ENCODE data around the gene KCNA10. TPM values are rescaled to one million over a fixed set of nuclear protein-coding genes. Genes with fewer than 3 reads are reported as not detected.
A peak's percentile ranks its signal among the peaks of the same experiment; 100 is the strongest.

The KCNA10 gene
- total RNA-seq, 1 experiment from 2014 or later, result not detected

DNA sequence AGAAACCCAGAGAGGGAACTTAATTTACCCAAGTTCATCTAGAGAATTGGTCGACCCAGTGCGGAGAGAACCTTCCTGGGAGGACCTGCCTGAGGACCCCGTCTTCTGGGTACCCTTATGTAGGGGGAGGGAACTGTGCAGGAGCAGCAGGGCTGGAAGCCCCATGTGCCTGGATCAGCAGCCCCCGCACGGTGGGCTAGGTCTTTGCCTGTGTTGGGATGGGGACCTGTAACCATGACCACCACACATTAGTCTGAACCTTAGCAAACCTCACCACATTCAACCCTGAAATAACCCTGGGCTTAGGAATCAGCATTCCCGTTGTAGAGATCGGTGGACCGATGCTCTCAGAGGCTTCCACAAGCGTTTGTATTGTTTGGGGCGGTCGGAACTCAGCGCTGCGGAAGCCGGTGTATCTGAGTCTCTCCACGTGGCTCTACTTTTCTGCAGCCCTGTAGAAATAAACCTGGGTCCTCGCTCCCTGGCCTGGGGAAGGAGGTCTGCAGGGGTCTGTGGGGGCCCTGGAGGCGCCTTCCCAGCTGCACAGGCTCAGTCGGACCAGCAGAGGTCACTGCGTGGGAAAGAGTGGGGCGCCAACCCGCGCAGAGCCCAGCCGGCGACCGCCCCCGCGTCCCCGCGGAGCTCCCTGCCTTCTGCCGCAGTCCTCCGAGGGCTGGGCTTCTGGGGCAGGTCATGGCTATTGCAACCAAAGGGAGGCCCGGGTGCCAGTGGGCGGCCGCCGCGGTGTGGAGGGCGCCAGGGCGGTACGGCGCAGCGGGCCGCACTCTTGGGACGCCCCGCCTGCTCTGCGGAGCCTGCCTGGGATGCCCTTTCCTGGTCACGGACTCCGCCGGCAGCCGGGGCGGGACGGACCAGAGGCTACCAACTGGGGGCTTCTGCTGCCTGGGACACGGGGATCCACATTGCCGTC lies 36.2 kb upstream of the KCNA10 start:
- Histone ChIP-seq H4K20me1 (ENCODE audit: control insufficient read depth, insufficient read depth, insufficient read length) (no peaks in the 10 kb centered on the region), H2BK15ac (ENCODE audit: low read depth, low read length) (no peak overlapping the region), H3K4me1 (ENCODE audit: insufficient read depth, low read length) (no peaks in the 10 kb centered on the region), H4K8ac (replicated peaks; ENCODE audit: insufficient read length, low read depth, low read length) (no peak overlapping the region), H3K79me1 (ENCODE audit: insufficient read depth, low read depth, low read length, poor library complexity, severe bottlenecking) (no peaks in the 10 kb centered on the region), H4K5ac (ENCODE audit: insufficient read length, low read depth, low read length) (no peak overlapping the region), H3K18ac (ENCODE audit: insufficient read length, low read depth, low read length) (no peak overlapping the region), H2BK120ac (ENCODE audit: low read depth, low read length, poor library complexity, severe bottlenecking) (no peak overlapping the region), H2BK5ac (ENCODE audit: insufficient read length, low read length) (no peak overlapping the region), H3K9ac (ENCODE audit: extremely low read depth, insufficient read length, low read length) (no peak overlapping the region), H3K9me3 (ENCODE audit: control insufficient read depth, low read depth, low read length) (no peaks in the 10 kb centered on the region), H3K56ac (ENCODE audit: insufficient read length, low read depth, low read length) (no peak overlapping the region), H2AK5ac (ENCODE audit: insufficient read length, low read length) (no peak overlapping the region), H3K14ac (ENCODE audit: insufficient read depth, low read length) (no peak overlapping the region; the same call in 1 of the 2 replicates), H4K91ac (ENCODE audit: insufficient read length, low read depth, low read length) (no peak overlapping the region), H3K23me2 (ENCODE audit: insufficient read length, low read depth, low read length, poor library complexity, severe bottlenecking) (peaks cover 8% of the 10 kb centered on the region), H3K79me2 (ENCODE audit: insufficient read depth, low read length) (no peaks in the 10 kb centered on the region), H2BK20ac (ENCODE audit: low read depth, low read length, poor library complexity, severe bottlenecking) (no peak overlapping the region), H3K4me2 (ENCODE audit: insufficient read depth, insufficient read length, low read length) (peak overlapping the region; percentile 22), H2BK12ac (ENCODE audit: insufficient read length, low read depth, low read length) (no peak overlapping the region), H3K23ac (ENCODE audit: insufficient read length, low read depth, low read length) (no peak overlapping the region), H3K27me3 (ENCODE audit: insufficient read depth, low read length) (peaks cover 7% of the 10 kb centered on the region; the same call in 1 of the 2 replicates), H3T11ph (ENCODE audit: low read length) (no peak overlapping the region), H3K27ac (ENCODE audit: insufficient read length, low read depth, low read length) (no peak overlapping the region), H2AFZ (ENCODE audit: low read length) (no peak overlapping the region), H3K4ac (ENCODE audit: low read depth, low read length) (no peak overlapping the region)
- no CpG with 5 or more reads among the region's 53 CpGs for WGBS (ENCODE audit: extremely low coverage, insufficient read length, low lambda C conversion rate)
- peaks cover 97% of the 10 kb centered on the region for H3K27me3 Mint-ChIP-seq (ENCODE audit: low read depth)
- H3K4me1 Mint-ChIP-seq, result peaks cover 9 to 10% of the 10 kb centered on the region in 2 experiments
- TF ChIP-seq, protein P1, sequence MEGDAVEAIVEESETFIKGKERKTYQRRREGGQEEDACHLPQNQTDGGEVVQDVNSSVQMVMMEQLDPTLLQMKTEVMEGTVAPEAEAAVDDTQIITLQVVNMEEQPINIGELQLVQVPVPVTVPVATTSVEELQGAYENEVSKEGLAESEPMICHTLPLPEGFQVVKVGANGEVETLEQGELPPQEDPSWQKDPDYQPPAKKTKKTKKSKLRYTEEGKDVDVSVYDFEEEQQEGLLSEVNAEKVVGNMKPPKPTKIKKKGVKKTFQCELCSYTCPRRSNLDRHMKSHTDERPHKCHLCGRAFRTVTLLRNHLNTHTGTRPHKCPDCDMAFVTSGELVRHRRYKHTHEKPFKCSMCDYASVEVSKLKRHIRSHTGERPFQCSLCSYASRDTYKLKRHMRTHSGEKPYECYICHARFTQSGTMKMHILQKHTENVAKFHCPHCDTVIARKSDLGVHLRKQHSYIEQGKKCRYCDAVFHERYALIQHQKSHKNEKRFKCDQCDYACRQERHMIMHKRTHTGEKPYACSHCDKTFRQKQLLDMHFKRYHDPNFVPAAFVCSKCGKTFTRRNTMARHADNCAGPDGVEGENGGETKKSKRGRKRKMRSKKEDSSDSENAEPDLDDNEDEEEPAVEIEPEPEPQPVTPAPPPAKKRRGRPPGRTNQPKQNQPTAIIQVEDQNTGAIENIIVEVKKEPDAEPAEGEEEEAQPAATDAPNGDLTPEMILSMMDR (conservative IDR thresholded peaks at IDR 0.05), result peak; percentile 88
- no peak overlapping the region for H3K27ac Mint-ChIP-seq
- H3K4me3 Mint-ChIP-seq, result peak overlapping the region; percentile 41 to 74
- H3K9me3 Mint-ChIP-seq, result no peaks in the 10 kb centered on the region
- peak; percentile 70 for DNase-seq
- no peaks in the 10 kb centered on the region for H3K36me3 Mint-ChIP-seq (ENCODE audit: insufficient read depth in 1 of 3, low read depth in 3 of 3)

Data from H9 (cell line).